ENCODE data around the gene C19orf47. TPM values are rescaled to one million over a fixed set of nuclear protein-coding genes. Genes with fewer than 3 reads are reported as not detected.

Gene C19orf47
- total RNA-seq, 1 experiment from 2014 or later = 18.0 TPM

DNA sequence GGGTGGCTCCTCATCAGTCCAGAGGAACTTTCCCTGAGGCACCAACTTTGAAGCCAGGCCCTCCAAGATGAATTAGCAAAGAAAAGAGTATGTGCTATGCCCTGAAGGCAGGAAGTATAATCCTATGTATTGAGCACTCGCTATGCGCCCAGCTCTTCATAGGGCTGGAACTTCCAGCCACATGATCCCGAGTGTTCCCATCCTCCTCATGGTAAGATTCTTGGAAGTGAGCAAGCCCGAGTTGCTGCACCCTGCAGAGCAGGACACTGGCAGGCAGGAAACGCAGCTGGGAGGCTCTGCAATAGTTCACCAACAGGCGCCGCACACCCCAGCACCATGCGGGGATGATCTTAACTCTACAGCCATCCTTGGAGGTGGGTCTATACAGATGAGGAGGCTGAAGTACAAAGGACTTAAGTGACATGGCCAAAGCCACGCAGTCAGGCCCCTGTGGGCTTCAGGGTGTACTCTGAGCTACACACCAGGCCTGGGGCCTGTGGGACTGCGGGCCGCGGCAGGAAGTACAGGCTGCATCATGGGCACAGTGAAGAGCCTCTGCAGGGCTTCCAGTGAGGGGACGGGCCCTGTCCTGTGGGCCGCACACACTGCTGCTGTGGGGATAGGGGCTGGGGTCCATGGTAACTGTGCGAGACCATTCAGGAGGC lies 25.1 kb downstream of the C19orf47 start:
- BruUV-seq (replicated peaks) = no TSS peak
- TF ChIP-seq, protein P1, sequence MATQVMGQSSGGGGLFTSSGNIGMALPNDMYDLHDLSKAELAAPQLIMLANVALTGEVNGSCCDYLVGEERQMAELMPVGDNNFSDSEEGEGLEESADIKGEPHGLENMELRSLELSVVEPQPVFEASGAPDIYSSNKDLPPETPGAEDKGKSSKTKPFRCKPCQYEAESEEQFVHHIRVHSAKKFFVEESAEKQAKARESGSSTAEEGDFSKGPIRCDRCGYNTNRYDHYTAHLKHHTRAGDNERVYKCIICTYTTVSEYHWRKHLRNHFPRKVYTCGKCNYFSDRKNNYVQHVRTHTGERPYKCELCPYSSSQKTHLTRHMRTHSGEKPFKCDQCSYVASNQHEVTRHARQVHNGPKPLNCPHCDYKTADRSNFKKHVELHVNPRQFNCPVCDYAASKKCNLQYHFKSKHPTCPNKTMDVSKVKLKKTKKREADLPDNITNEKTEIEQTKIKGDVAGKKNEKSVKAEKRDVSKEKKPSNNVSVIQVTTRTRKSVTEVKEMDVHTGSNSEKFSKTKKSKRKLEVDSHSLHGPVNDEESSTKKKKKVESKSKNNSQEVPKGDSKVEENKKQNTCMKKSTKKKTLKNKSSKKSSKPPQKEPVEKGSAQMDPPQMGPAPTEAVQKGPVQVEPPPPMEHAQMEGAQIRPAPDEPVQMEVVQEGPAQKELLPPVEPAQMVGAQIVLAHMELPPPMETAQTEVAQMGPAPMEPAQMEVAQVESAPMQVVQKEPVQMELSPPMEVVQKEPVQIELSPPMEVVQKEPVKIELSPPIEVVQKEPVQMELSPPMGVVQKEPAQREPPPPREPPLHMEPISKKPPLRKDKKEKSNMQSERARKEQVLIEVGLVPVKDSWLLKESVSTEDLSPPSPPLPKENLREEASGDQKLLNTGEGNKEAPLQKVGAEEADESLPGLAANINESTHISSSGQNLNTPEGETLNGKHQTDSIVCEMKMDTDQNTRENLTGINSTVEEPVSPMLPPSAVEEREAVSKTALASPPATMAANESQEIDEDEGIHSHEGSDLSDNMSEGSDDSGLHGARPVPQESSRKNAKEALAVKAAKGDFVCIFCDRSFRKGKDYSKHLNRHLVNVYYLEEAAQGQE (IDR thresholded peaks at IDR 0.05; ENCODE audit: low read depth) = no peak
- TF ChIP-seq, protein P2, sequence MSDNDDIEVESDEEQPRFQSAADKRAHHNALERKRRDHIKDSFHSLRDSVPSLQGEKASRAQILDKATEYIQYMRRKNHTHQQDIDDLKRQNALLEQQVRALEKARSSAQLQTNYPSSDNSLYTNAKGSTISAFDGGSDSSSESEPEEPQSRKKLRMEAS (IDR thresholded peaks at IDR 0.05) = no peak
- TF ChIP-seq YY1 (IDR thresholded peaks at IDR 0.05; ENCODE audit: extremely low read depth, insufficient replicate concordance, low read depth, low read length) = no peak
- no peak for TF ChIP-seq ELF1 (IDR thresholded peaks at IDR 0.05; ENCODE audit: borderline replicate concordance, low read depth)
- TF ChIP-seq POLR2A (IDR thresholded peaks at IDR 0.05; ENCODE audit: borderline replicate concordance, extremely low read depth, insufficient read depth, insufficient read length) = no peak
- no peak for TF ChIP-seq POLR2AphosphoS5 (IDR thresholded peaks at IDR 0.05; ENCODE audit: low read depth, low read length)
- POLR2A ChIA-PET = no interaction called here
- H2AFZ ChIP-seq (ENCODE audit: low read depth, low read length, poor library complexity, severe bottlenecking) = no peak overlapping the region
- intact Hi-C loops (cut with micrococcal nuclease) = no loop called here
- no peaks in the 10 kb centered on the region for H3K9me2 ChIP-seq (ENCODE audit: insufficient read depth)
- RAD21 ChIA-PET (ENCODE audit: low non-redundant PET in 1 of 2, low total read pairs in 2 of 2, uncharacterized antibody in 2 of 2, unreplicated experiment in 2 of 2) = no interaction called here
- H3K4me1 ChIP-seq (ENCODE audit: control insufficient read depth in 1 of 2, insufficient read depth in 2 of 2, low read length in 2 of 2) = no peaks in the 10 kb centered on the region
- CTCF ChIA-PET = no interaction called here
- no peak overlapping the region for H3K27ac ChIP-seq (ENCODE audit: low read depth, low read length)
- no peaks in the 10 kb centered on the region for H3K27me3 ChIP-seq (ENCODE audit: insufficient read depth, low read length)
- DNase-seq (ENCODE audit: low read depth, low spot score) = no peak
- H3K9me3 ChIP-seq (ENCODE audit: control insufficient read depth in 1 of 2, insufficient read depth in 1 of 2, low read depth in 1 of 2, low read length in 2 of 2) = no peaks in the 10 kb centered on the region
- ATAC-seq = no peak
- H3K4me3 ChIP-seq (replicated peaks in 1 of 2; ENCODE audit: low read depth in 1 of 2, low read length in 2 of 2) = no peak overlapping the region
- H3K4me2 ChIP-seq (ENCODE audit: low read length) = no peak overlapping the region
- no peaks in the 10 kb centered on the region for H3K79me2 ChIP-seq (ENCODE audit: insufficient read depth, low read length)
- no peak overlapping the region for H3K9ac ChIP-seq (ENCODE audit: low read length)
- H3K36me3 ChIP-seq (ENCODE audit: control insufficient read depth in 1 of 2, insufficient read depth in 2 of 2, low read length in 2 of 2) = peaks cover 24 to 31% of the 10 kb centered on the region in 2 experiments; a peak in 3 of 4 replicates
- H4K20me1 ChIP-seq (ENCODE audit: insufficient read depth) = no peaks in the 10 kb centered on the region
